RWPE1 (cell line): ENCODE data around the gene FOXL1.

Experiments
- CTCF ChIA-PET: fragments of 350-600 bp; sonication (Branson Sonifier 250); formaldehyde crosslinking; extraction: SDS; loops from one replicate; lab custom pipeline; 2021; lab: Yijun Ruan, JAX
- POLR2A ChIA-PET: fragments of 400-600 bp; formaldehyde crosslinking; extraction: SDS; loops from one replicate; lab custom pipeline; 2020; ENCODE audit warnings: antibody characterized with exemption; ENCODE audit not compliant: low non-redundant PET; lab: Yijun Ruan, JAX
- DNase-seq: peaks from one replicate; pipeline ENCODE4 v3.0.0; 2012; ENCODE audit warnings: low spot score
- H3K27ac ChIP-seq: fragments of 450-650 bp; 2 replicates; pipeline ENCODE4 v1.5.1; 2017
- TF ChIP-seq, protein P1 (sequence below): fragments of 450-650 bp; conservative IDR thresholded peaks from 2 replicates; pipeline ENCODE4 v1.5.1; 2017; ENCODE audit warnings: low read depth, mild to moderate bottlenecking

Gene FOXL1

DNA sequence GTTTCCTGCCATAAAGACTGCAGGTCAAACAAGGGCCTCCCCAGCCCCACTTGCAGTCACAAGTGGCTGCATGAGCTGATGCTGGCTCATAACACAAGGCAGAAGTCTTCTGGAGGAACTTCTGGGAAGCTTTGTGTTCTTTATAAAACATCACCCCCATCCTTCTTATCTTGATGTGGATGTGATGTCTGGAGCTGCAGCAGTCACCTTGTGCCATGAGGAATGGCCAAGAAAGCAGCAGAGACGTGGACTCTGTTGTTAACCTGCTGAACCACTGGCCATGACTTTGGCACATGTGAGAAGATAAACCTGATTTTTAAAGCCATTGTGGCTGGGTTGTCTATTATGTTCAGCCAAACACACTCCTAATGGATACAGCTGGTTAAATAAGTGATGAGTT is 41.8 kb downstream of the FOXL1 start:
- ChIA-PET CTCF (interaction anchor here (0.6 kb wide), 1 partner anchor 222 kb away, joined by 5 read pairs; no protein-coding TSS in a partner anchor), POLR2A (no interaction called here)
- no peak for DNase-seq
- no peak overlapping the region for H3K27ac ChIP-seq
- TF ChIP-seq, protein P1, sequence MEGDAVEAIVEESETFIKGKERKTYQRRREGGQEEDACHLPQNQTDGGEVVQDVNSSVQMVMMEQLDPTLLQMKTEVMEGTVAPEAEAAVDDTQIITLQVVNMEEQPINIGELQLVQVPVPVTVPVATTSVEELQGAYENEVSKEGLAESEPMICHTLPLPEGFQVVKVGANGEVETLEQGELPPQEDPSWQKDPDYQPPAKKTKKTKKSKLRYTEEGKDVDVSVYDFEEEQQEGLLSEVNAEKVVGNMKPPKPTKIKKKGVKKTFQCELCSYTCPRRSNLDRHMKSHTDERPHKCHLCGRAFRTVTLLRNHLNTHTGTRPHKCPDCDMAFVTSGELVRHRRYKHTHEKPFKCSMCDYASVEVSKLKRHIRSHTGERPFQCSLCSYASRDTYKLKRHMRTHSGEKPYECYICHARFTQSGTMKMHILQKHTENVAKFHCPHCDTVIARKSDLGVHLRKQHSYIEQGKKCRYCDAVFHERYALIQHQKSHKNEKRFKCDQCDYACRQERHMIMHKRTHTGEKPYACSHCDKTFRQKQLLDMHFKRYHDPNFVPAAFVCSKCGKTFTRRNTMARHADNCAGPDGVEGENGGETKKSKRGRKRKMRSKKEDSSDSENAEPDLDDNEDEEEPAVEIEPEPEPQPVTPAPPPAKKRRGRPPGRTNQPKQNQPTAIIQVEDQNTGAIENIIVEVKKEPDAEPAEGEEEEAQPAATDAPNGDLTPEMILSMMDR = no peak

DNA sequence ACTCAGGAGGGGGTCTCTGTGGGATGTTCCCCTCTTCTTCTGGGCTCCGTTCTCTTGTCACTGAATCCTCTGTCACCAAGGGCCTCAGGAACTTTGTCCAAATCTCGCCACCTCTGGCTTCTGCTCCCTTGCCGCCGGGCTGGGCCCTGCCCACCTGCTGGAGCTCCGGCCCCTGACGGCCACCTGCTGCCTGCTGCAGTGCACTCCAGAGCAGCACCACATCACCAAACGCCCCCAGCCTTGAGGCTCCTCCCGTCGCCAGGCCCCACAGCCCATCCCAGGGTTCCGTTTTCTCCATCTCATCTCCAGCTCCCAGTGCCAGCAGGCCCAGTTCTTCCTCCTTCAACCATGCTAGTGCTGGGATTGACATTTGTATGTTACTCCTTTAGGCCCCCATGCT is 43.6 kb downstream of the FOXL1 start:
- CTCF ChIA-PET = no interaction called here
- POLR2A ChIA-PET = no interaction called here
- no peak for DNase-seq
- TF ChIP-seq, protein P1 = no peak
- no peak overlapping the region for H3K27ac ChIP-seq

DNA sequence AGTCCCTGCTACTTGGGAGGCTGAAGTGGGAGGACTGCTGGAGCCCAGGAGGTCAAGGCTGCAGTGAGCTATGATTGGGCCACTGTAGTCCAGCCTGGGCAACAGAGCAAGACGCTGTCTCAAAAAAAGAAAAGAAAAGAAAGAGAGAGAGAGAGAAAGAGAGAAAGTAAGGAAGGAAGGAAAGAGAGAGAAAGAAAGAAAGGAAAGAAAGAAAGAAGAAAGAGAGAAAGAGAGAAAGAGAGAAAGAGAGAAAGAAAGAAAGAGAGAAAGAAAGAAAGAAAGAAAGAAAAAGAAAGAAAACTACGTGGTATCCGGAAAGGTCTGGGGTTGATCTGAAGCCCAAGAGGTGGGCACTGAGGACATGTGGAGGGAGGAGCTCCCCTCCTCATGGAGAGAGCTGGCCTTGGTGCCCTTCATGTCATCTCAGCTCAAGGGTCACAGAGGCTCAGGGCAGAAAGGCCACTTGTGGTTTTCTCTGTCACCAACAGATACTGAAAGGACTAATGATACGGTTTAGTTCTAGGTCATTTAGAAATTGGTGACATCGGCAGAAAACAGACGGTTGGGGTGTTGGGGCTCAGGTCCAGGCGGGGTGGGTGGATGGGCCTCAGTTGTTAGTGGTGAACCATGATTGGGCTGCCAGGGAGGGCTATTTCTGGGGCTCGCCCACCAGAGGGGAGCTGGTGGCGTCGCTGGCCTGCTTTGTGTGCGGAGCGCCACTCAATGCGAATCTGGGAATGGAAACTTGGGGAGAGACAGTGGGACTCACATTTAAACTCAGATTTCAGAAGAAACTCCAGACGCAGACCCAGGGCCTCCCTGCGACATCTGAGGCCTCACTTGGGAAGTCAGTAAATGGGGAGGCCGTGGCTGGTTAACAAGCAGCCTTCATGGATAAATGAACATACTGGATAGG is 44.6 kb downstream of the FOXL1 start:
- no peak overlapping the region for H3K27ac ChIP-seq
- DNase-seq = no peak
- CTCF ChIA-PET = no interaction called here
- POLR2A ChIA-PET = no interaction called here
- TF ChIP-seq, protein P1 = no peak

DNA sequence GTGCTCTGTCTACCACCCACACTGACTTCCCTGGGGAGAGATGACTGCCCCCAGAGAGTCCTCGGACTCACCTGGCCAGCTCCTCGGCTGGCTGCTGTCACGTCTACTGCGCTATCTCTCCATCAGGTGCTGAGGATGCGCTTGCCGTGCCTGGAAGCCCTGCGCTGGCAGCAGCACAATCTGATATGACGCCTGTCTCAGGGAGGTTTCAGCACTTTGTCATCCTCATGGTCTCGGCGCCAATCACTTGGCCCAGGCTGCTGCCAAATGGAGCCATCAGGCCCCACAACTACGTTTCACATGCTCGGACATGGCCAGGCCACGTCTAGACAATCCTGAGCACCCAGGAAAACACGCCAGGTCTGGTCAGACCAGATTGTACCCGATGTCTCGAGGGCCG is 46.7 kb downstream of the FOXL1 start:
- peak; percentile 19 for DNase-seq
- TF ChIP-seq, protein P1 = no peak
- POLR2A ChIA-PET = no interaction called here
- peak overlapping the region; percentile 58 for H3K27ac ChIP-seq
- CTCF ChIA-PET = interaction anchor here (1.0 kb wide), 1 partner anchor 437 kb away, joined by 5 read pairs; no protein-coding TSS in a partner anchor

DNA sequence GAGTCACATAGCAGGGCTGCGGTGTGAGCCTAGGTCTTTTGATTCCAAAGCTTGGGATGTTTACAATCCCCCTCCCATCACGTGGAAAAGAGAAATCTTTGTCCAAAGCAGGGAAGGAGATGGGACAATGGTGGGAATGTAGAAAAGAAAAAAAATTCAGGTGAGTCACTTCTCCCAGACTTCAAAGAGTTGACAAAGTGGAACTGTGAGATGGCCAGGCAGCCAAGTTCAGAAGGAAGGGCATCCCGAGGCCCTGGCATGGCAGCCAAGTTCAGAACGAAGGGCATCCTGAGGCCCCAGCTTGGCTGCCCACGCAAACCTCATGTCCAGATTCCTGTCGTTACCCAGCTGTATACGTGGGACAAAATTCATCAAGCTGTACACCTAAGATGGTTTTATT is 47.5 kb downstream of the FOXL1 start:
- DNase-seq = no peak
- POLR2A ChIA-PET = no interaction called here

DNA sequence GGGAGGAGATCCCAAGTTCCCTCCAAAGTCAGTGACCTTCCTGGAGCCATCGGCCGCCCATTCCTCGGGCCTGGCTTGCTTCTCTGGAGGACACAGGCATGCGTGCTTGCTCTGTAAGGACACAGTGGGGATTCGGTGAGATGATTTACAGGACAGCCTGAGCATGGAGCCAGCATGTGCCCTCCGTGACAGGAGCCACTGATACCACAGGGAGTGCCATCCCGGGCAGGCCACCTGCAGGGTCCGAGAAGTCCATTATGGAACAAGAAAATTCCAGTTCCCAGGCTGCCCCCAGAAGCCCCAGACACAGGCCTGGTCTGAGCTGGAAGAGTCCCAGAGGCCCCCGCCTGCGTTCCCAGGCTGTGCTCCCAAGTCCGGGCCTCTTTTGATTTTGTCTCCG is 47.9 kb downstream of the FOXL1 start:
- H3K27ac ChIP-seq = no peak overlapping the region
- no peak for DNase-seq
- ChIA-PET POLR2A (no interaction called here), CTCF (no interaction called here)
- TF ChIP-seq, protein P1 = no peak

More for the DNA sequence above, 47.5 kb downstream of the FOXL1 start:
- CTCF ChIA-PET = no interaction called here
- H3K27ac ChIP-seq = no peak overlapping the region
- TF ChIP-seq, protein P1 = no peak
